ENCODE data around the gene PHF10. TPM values are rescaled to one million over a fixed set of nuclear protein-coding genes. Genes with fewer than 3 reads are reported as not detected.

PHF10 gene
- total RNA-seq, 1 donor from 2014 or later: 85.9 TPM

DNA sequence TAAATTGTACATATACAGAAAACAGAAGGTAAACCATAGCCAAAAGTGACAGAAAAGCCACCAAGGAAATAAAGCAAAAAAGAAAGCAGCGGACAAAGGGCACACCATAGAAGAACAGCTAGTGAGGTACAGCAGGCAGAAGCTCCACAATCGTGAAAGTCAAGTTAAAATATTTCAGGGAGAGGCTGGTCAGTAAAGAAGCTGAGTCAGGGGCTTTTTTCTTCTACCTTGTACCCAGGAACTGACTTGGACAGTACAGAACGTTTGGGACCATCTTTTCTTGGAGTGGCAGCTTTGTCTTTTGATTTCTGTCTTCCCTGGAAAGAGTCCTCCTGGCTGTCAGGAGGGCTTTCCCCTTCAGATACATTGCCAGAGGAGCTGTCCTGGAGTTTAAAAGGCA is 14.3 kb downstream of the PHF10 start:
- Mint-ChIP-seq H3K36me3 (ENCODE audit: low read depth) (no peaks in the 10 kb centered on the region), H3K27me3 (ENCODE audit: low read depth) (no peaks in the 10 kb centered on the region), H3K4me1 (peaks cover 2% of the 10 kb centered on the region), H3K4me3 (no peak overlapping the region), H3K9me3 (no peaks in the 10 kb centered on the region), H3K27ac (ENCODE audit: unreplicated experiment) (no peak overlapping the region)
- no peak for TF ChIP-seq CTCF (conservative IDR thresholded peaks at IDR 0.05)
- no peak for DNase-seq (ENCODE audit: low read depth, low spot score)

DNA sequence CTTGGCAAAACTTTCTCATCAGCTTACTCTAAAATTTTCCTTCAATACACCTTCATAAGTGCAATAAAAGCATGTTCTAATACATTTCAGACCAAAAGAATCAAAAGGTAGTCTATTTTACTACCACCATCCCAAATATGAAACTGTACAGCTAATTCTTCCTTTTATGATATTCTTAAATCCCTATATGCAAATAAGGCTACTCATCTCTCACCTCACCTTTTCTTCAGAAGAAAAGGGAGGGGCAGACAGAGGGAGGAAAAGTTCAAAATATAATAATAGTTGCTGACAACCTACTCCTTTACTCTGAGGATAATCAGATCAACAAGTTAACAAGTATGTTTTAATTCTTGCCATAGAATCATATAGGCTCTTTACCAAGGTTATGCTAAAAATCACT is 15.0 kb downstream of the PHF10 start:
- TF ChIP-seq CTCF (conservative IDR thresholded peaks at IDR 0.05): no peak
- Mint-ChIP-seq H3K27ac (ENCODE audit: unreplicated experiment) (no peak overlapping the region), H3K4me3 (no peak overlapping the region), H3K9me3 (no peaks in the 10 kb centered on the region), H3K36me3 (ENCODE audit: low read depth) (no peaks in the 10 kb centered on the region), H3K27me3 (ENCODE audit: low read depth) (no peaks in the 10 kb centered on the region), H3K4me1 (peaks cover 7% of the 10 kb centered on the region)
- DNase-seq (ENCODE audit: low read depth, low spot score): no peak

GRCh38 chr6:169707772-169708171 is 16.5 kb downstream of the PHF10 start:
- Mint-ChIP-seq H3K27ac (ENCODE audit: unreplicated experiment) (no peak overlapping the region), H3K9me3 (no peaks in the 10 kb centered on the region), H3K4me3 (no peak overlapping the region), H3K4me1 (peaks cover 21% of the 10 kb centered on the region), H3K27me3 (ENCODE audit: low read depth) (no peaks in the 10 kb centered on the region), H3K36me3 (ENCODE audit: low read depth) (peaks cover 2% of the 10 kb centered on the region)
- no peak for TF ChIP-seq CTCF (conservative IDR thresholded peaks at IDR 0.05)
- DNase-seq (ENCODE audit: low read depth, low spot score): no peak

GRCh38 chr6:169702840-169703246 is 21.5 kb downstream of the PHF10 start:
- Mint-ChIP-seq H3K4me1 (peaks cover 40% of the 10 kb centered on the region), H3K27me3 (ENCODE audit: low read depth) (no peaks in the 10 kb centered on the region), H3K27ac (ENCODE audit: unreplicated experiment) (peak overlapping the region; percentile 84), H3K36me3 (ENCODE audit: low read depth) (peaks cover 3% of the 10 kb centered on the region), H3K9me3 (no peaks in the 10 kb centered on the region), H3K4me3 (peak overlapping the region; percentile 94)
- no peak for DNase-seq (ENCODE audit: low read depth, low spot score)
- no peak for TF ChIP-seq CTCF (conservative IDR thresholded peaks at IDR 0.05)

- no peak for TF ChIP-seq CTCF (conservative IDR thresholded peaks at IDR 0.05)
- H3K4me1 Mint-ChIP-seq: peaks cover 40% of the 10 kb centered on the region
- DNase-seq (ENCODE audit: low read depth, low spot score): peak; percentile 90
- H3K36me3 Mint-ChIP-seq (ENCODE audit: low read depth): peaks cover 8% of the 10 kb centered on the region
- H3K4me3 Mint-ChIP-seq: peak within 1 kb of the TSS; percentile 97
- peak within 1 kb of the TSS; percentile 93 for H3K27ac Mint-ChIP-seq (ENCODE audit: unreplicated experiment)
- H3K27me3 Mint-ChIP-seq (ENCODE audit: low read depth): no peaks in the 10 kb centered on the region
- H3K9me3 Mint-ChIP-seq: no peaks in the 10 kb centered on the region
Measured at GRCh38 chr6:169701954-169702839, 22.1 kb downstream of the PHF10 start, which contains the start of the genes C6orf120 and WDR27. Gene C6orf120 (plus strand): TSS chr6:169702126. CDS start chr6:169702460, 334 bp downstream. Gene WDR27 (minus strand): TSS chr6:169702029. CDS start chr6:169689005, 13,024 bp downstream.

All from neural crest cell (in vitro differentiated cells).